GM12878 (cell line): ENCODE measurements around the gene TMEM272. TPM values are rescaled to one million over a fixed set of nuclear protein-coding genes. Genes with fewer than 3 reads are reported as not detected.

Experiments used
- ATAC-seq: fragments of 200-7000 bp; cut with Tn5 transposase; 3 replicates; pipeline ENCODE4 v1.9.1; 2020; ENCODE audit warnings: mild to moderate bottlenecking, moderate library complexity
- BruUV-seq: library from RNA; stranded (reverse); fragments of 400-500 nt; replicated peaks from 2 replicates; lab custom pipeline; 2021; lab: Mats Ljungman, UMichigan
- CTCF ChIA-PET: fragments of 300-600 bp; sonication (Branson Sonifier 250); formaldehyde crosslinking; extraction: SDS; loops from one replicate; lab custom pipeline; 2021; ENCODE audit warnings: inconsistent platforms; lab: Yijun Ruan, JAX
- POLR2A ChIA-PET: fragments of 350-600 bp; formaldehyde crosslinking; extraction: SDS; loops from one replicate; lab custom pipeline; 2021; ENCODE audit warnings: inconsistent platforms; lab: Charles Lee
- RAD21 ChIA-PET: fragments of 300-600 bp; sonication (Branson Sonifier 250); formaldehyde crosslinking; loops from one replicate; lab custom pipeline; 2023; ENCODE audit warnings: antibody characterized with exemption; ENCODE audit not compliant: unreplicated experiment; lab: Charles Lee
- SMC1A ChIA-PET: fragments of 300-600 bp; sonication (Branson Sonifier 250); formaldehyde crosslinking; loops from one replicate; lab custom pipeline; 2023; ENCODE audit not compliant: unreplicated experiment, uncharacterized antibody; lab: Charles Lee
- DNase-seq: peaks from one replicate; pipeline ENCODE4 v3.0.0-alpha.2; 2011; ENCODE audit warnings: low read depth, low spot score
- FAIRE-seq: peaks from 3 replicates; lab custom pipeline; 2011; peaks lifted over from hg19 to GRCh38; lab: Jason Lieb, UNC
- H2AFZ ChIP-seq: 2 replicates; pipeline ENCODE4 v1.6.0; 2011; ENCODE audit warnings: low read depth, low read length, control low read depth; ENCODE audit not compliant: control insufficient read depth
- H3K27ac ChIP-seq: 2 replicates; pipeline ENCODE4 v1.5.1; 2011; ENCODE audit warnings: control low read depth; ENCODE audit not compliant: control insufficient read depth, insufficient read depth
- H3K27me3 ChIP-seq, 2 experiments: replicated peaks in 1 of 2; 2 replicates each; pipeline versions ENCODE4 v1.6.0 to v1.6.1; 2011; ENCODE audit warnings: low read length in 1 of 2; ENCODE audit not compliant: control insufficient read depth in 2 of 2, insufficient read depth in 2 of 2
- H3K36me3 ChIP-seq, 2 experiments: 2 replicates each; pipeline ENCODE4 v1.5.1; 2011; ENCODE audit warnings: low read length in 1 of 2; ENCODE audit not compliant: control insufficient read depth in 2 of 2, insufficient read depth in 2 of 2
- H3K4me1 ChIP-seq: 2 replicates; pipeline ENCODE4 v1.6.1; 2011; ENCODE audit warnings: mild to moderate bottlenecking, low read length, moderate library complexity, mixed read lengths; ENCODE audit not compliant: control insufficient read depth, insufficient read depth
- H3K4me2 ChIP-seq: 2 replicates; pipeline ENCODE4 v1.6.0; 2011; ENCODE audit warnings: control low read depth; ENCODE audit not compliant: control insufficient read depth, insufficient read depth
- H3K4me3 ChIP-seq: fragments of 200-600 bp; sonication (generic); 2 replicates; pipeline ENCODE4 v1.5.1; 2016
- H3K79me2 ChIP-seq: 2 replicates; pipeline ENCODE4 v1.6.0; 2011; ENCODE audit warnings: low read length; ENCODE audit not compliant: control insufficient read depth, insufficient read depth
- H3K9ac ChIP-seq: 2 replicates; pipeline ENCODE4 v1.8.0; 2011; ENCODE audit warnings: low read length, control low read depth, mixed read lengths; ENCODE audit not compliant: control insufficient read depth, insufficient read depth
- H3K9me3 ChIP-seq: replicated peaks from 3 replicates; pipeline ENCODE4 v1.5.1; 2011; ENCODE audit warnings: mild to moderate bottlenecking, low read length; ENCODE audit not compliant: control insufficient read depth, insufficient read depth
- H4K20me1 ChIP-seq: 2 replicates; pipeline ENCODE4 v1.6.0; 2011; ENCODE audit not compliant: control insufficient read depth, insufficient read depth
- BCL11A ChIP-seq: IDR thresholded peaks from 2 replicates; pipeline ENCODE4 v1.6.1; 2011; ENCODE audit warnings: low read depth, low read length
- BHLHE40 ChIP-seq, 2 experiments: fragments of 450-650 bp in 1 of 2; IDR thresholded peaks; 2 replicates each; pipeline ENCODE4 v1.6.1; 2011 to 2017; ENCODE audit warnings: low read depth in 2 of 2, borderline replicate concordance in 1 of 2, improper control_type of control experiment in 1 of 2, low read length in 1 of 2, mild to moderate bottlenecking in 1 of 2
- JUND ChIP-seq: IDR thresholded peaks from 2 replicates; pipeline ENCODE4 v1.6.1; 2012; ENCODE audit warnings: low read depth, mild to moderate bottlenecking, low read length, improper control_type of control experiment, moderate library complexity
- RAD21 ChIP-seq: IDR thresholded peaks from 2 replicates; pipeline ENCODE4 v1.6.1; 2011; ENCODE audit warnings: mild to moderate bottlenecking, low read depth, low read length, moderate library complexity; ENCODE audit not compliant: insufficient read depth
- REST ChIP-seq: IDR thresholded peaks from 2 replicates; pipeline ENCODE4 v1.6.1; 2012; ENCODE audit warnings: mild to moderate bottlenecking, low read depth, low read length
- SMC3 ChIP-seq: IDR thresholded peaks from 2 replicates; pipeline ENCODE4 v1.6.1; 2011; ENCODE audit warnings: low read length, improper control_type of control experiment, borderline replicate concordance
- TCF12 ChIP-seq: IDR thresholded peaks from 2 replicates; pipeline ENCODE4 v1.6.1; 2011; ENCODE audit warnings: low read depth, mild to moderate bottlenecking, low read length
- TCF3 ChIP-seq: IDR thresholded peaks from 2 replicates; pipeline ENCODE4 v1.6.1; 2012; ENCODE audit warnings: low read depth, mild to moderate bottlenecking, low read length, borderline replicate concordance; ENCODE audit not compliant: insufficient read depth
- ZNF217 ChIP-seq: fragments of 450-650 bp; IDR thresholded peaks from 2 replicates; pipeline ENCODE4 v1.6.1; 2017; ENCODE audit warnings: antibody characterized with exemption, mild to moderate bottlenecking
- WGBS: methylation state at CpG from one replicate; pipeline ENCODE4 v1.1.6; 2016; ENCODE audit warnings: low lambda C conversion rate; ENCODE audit not compliant: insufficient replicate concordance, insufficient coverage; ENCODE audit errors: missing lambda C conversion rate; 5-methylcytosine and 5-hydroxymethylcytosine counted together
- in situ Hi-C: fragments of 300-500 bp; cut with MboI; formaldehyde crosslinking; loops from 9 replicates; pipeline ENCODE4 v1.14.3; 2018; ENCODE audit warnings: mixed read lengths
- intact Hi-C: fragments of 100-400 bp; cut with micrococcal nuclease; formaldehyde crosslinking; loops from one replicate; pipeline ENCODE4 v1.14.2; 2022; ENCODE audit not compliant: unreplicated experiment
- polyA plus RNA-seq, 11 experiments: library from polyadenylated mRNA; depleted of rRNA in 4 of 11; unstranded in 6 of 11; stranded (reverse) in 5 of 11; fragments of >200 nt; fragmentation: Nextera tagmentation in 4 of 11; fragmentation: Illumina TruSeq in 1 of 11; extraction: Ambion mirVana in 4 of 11; extraction: Trizol in 1 of 11; gene quantifications; 1 replicate in 1 of 11; 2 replicates in 10 of 11; pipeline versions ENCODE4 v1.2.1 to v1.2.3, GENCODE V29; 2011 to 2016; ENCODE audit warnings: inconsistent platforms in 2 of 11, missing spikeins in 2 of 11, low read depth in 1 of 11
- total RNA-seq, 4 experiments: library from RNA; depleted of rRNA in 3 of 4; stranded (reverse); fragments of >200 nt in 3 of 4; fragmentation: Illumina TruSeq in 1 of 4; extraction: Trizol in 1 of 4; gene quantifications; 2 replicates each; pipeline versions ENCODE4 v1.2.1 to v1.2.3, GENCODE V29; 2013 to 2021
- TF ChIP-seq, protein P1 (sequence below): fragments of 450-650 bp; IDR thresholded peaks from 2 replicates; pipeline ENCODE4 v1.6.1; 2014; ENCODE audit warnings: mild to moderate bottlenecking

Gene TMEM272
- total and polyA plus RNA-seq, 10 of the 15 experiments (the other 5 are each of a cell fraction or from before 2014, with no cell fraction given) = 0.01 to 0.04 TPM; not detected in 8

- Histone ChIP-seq H3K9ac (no peak within 1 kb of the TSS), H3K79me2 (no peaks in the 10 kb centered on the region), H3K4me2 (no peak within 1 kb of the TSS), H3K36me3 (no peaks in the 10 kb centered on the region), H3K27me3 (no peaks in the 10 kb centered on the region; a peak in 1 of 4 replicates), H3K4me1 (no peaks in the 10 kb centered on the region), H2AFZ (no peak within 1 kb of the TSS), H3K27ac (no peak within 1 kb of the TSS), H3K4me3 (no peak within 1 kb of the TSS), H4K20me1 (no peaks in the 10 kb centered on the region), H3K9me3 (no peaks in the 10 kb centered on the region)
- CTCF ChIA-PET = interaction anchor here (1.1 to 2.4 kb wide), 4 partner anchors 11 to 47 kb away, joined by 3 to 8 read pairs (median 4); no protein-coding TSS in a partner anchor
- POLR2A ChIA-PET = no interaction called here
- no peak for ATAC-seq
- intact Hi-C loops (no loop called here), in situ Hi-C loops (no loop called here)
- RAD21 ChIA-PET = no interaction called here
- no peak for FAIRE-seq
- DNase-seq = no peak
- SMC1A ChIA-PET = interaction anchor here (0.7 to 1.1 kb wide), 3 partner anchors 13 to 52 kb away, joined by 3 read pairs; no protein-coding TSS in a partner anchor
- WGBS = 46% methylated on average over 5 of the region's 5 CpGs
- no TSS peak for BruUV-seq
- TF ChIP-seq RAD21 (no peak), SMC3 (no peak)
Measured at GRCh38 chr13:51861723-51862300, 16.8 kb upstream of the TMEM272 start, which contains the start of gene CCDC70. Gene CCDC70 (plus strand): TSS chr13:51861969. CDS start chr13:51865412, 3,443 bp downstream.

DNA sequence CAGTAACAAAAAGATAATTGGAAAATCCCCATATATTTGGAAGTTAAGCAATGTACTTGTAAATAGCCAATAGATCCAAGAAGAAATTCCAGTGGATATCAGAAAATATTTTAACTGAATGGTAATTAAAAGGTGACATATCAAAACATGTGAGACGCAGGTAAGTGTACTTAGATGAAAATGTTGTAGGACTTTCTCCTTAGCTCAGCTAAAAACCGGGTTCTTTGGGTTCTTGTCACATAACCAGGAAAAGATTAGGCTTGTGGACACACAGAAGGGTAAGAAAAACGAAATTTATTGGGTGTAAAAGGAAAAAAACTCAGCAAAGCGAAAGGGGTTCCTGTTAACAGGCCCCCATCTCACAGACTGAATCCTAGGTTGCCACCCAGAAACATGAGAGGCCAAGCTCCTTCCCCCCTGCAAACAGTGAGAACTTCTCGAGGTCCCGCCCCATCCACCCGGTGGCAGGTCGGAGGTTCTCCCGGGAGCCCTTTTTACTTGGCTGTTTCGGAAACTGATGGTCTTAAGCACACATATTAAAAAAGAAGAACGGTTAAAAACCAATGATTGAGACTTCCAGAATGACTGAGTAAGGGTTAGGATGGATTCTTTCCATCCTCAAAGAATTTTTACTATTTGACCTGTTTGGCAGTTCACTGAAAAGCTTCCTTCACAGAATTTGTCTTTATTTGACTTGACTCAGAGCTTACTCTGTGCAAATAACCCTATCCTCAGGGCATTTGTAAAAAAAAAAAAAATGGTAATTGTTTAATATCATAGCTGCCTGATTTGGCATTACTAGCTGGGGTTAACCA, 13.7 kb upstream of the TMEM272 start:
- BruUV-seq = no TSS peak
- H3K9ac ChIP-seq = no peak overlapping the region
- POLR2A ChIA-PET = interaction anchor here (0.6 kb wide), 1 partner anchor 119 kb away, joined by 3 read pairs; no protein-coding TSS in a partner anchor
- H3K4me1 ChIP-seq = no peaks in the 10 kb centered on the region
- H4K20me1 ChIP-seq = no peaks in the 10 kb centered on the region
- WGBS = 32% methylated on average over 11 of the region's 11 CpGs
- no peaks in the 10 kb centered on the region for H3K9me3 ChIP-seq
- RAD21 ChIA-PET = no interaction called here
- in situ Hi-C loops (no loop called here), intact Hi-C loops (no loop called here)
- no peak for ATAC-seq
- no peak overlapping the region for H3K4me2 ChIP-seq
- H3K27me3 ChIP-seq = peaks cover 0 to 2% of the 10 kb centered on the region in 2 experiments; a peak in 1 of 4 replicates
- no peak overlapping the region for H2AFZ ChIP-seq
- no peaks in the 10 kb centered on the region for H3K36me3 ChIP-seq
- FAIRE-seq = no peak
- H3K79me2 ChIP-seq = no peaks in the 10 kb centered on the region
- H3K27ac ChIP-seq = no peak overlapping the region
- SMC1A ChIA-PET = interaction anchor here (1.0 kb wide), 1 partner anchor 10 kb away, joined by 3 read pairs; no protein-coding TSS in a partner anchor
- no peak overlapping the region for H3K4me3 ChIP-seq
- CTCF ChIA-PET = interaction anchor here (1.1 kb wide), 1 partner anchor 19 kb away, joined by 3 read pairs; no protein-coding TSS in a partner anchor
- no peak for DNase-seq
- TF ChIP-seq BCL11A (no peak), TCF3 (no peak), TCF12 (no peak), JUND (no peak), ZNF217 (no peak), REST (no peak), BHLHE40 (IDR thresholded peaks at IDR 0.05; ENCODE audit: borderline replicate concordance in 1 of 2, low read depth in 2 of 2, low read length in 1 of 2) (no peak)
- TF ChIP-seq, protein P1, sequence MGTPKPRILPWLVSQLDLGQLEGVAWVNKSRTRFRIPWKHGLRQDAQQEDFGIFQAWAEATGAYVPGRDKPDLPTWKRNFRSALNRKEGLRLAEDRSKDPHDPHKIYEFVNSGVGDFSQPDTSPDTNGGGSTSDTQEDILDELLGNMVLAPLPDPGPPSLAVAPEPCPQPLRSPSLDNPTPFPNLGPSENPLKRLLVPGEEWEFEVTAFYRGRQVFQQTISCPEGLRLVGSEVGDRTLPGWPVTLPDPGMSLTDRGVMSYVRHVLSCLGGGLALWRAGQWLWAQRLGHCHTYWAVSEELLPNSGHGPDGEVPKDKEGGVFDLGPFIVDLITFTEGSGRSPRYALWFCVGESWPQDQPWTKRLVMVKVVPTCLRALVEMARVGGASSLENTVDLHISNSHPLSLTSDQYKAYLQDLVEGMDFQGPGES = no peak
